ENCODE results near the gene LSP1. TPM values are rescaled to one million over a fixed set of nuclear protein-coding genes. Genes with fewer than 3 reads are reported as not detected.
A peak's percentile ranks its signal among the peaks of the same experiment; 100 is the strongest.

Gene LSP1
- total RNA-seq, 1 donor from 2014 or later: 29.5 TPM

DNA sequence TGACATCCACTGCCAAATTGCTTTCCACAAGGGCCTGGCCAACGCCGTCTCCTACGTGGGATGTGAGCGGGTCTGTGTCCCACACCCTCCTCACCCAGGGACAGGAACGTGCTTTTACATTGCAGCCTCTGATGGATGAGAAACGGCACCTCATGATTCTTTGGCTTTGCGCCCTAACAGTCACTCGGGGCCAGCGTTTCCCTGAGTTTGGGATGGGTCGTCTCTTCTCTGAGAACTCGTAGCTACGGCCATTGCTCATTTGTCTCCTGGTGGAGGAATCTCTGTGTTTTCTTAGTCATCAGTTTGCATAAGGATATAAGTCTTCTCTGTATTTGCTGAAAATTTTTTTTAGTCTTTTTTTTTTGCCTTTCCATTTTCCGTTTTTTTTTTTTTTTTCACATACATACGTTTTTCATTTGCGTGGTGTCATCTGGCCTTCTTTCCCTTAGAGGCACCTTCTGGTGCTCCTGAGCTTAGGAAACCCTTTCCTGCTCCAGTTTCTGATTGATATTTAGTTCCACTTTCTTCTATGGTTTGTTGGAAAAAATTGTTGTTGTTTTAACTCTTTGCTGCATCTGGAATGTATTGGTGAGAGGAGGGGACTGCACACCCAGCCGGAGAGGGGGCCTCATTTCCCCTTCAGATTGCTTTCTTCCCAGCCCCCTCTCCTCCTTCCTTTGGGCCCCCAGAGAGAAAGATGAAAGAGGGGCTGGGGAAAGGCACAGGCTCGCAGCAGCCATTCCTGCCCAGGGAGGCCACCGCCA is 78.6 kb downstream of the LSP1 start:
- peak; percentile 49 for DNase-seq (ENCODE audit: extremely low spot score, unreplicated experiment)
- Mint-ChIP-seq H3K27ac (ENCODE audit: unreplicated experiment) (peak overlapping the region; percentile 32), H3K4me1 (ENCODE audit: unreplicated experiment) (peaks cover 25% of the 10 kb centered on the region), H3K4me3 (ENCODE audit: unreplicated experiment) (no peak overlapping the region), H3K27me3 (ENCODE audit: unreplicated experiment) (peaks cover 10% of the 10 kb centered on the region), H3K36me3 (ENCODE audit: unreplicated experiment) (peaks cover 3% of the 10 kb centered on the region), H3K9me3 (ENCODE audit: unreplicated experiment) (no peaks in the 10 kb centered on the region)
- TF ChIP-seq, protein P1, sequence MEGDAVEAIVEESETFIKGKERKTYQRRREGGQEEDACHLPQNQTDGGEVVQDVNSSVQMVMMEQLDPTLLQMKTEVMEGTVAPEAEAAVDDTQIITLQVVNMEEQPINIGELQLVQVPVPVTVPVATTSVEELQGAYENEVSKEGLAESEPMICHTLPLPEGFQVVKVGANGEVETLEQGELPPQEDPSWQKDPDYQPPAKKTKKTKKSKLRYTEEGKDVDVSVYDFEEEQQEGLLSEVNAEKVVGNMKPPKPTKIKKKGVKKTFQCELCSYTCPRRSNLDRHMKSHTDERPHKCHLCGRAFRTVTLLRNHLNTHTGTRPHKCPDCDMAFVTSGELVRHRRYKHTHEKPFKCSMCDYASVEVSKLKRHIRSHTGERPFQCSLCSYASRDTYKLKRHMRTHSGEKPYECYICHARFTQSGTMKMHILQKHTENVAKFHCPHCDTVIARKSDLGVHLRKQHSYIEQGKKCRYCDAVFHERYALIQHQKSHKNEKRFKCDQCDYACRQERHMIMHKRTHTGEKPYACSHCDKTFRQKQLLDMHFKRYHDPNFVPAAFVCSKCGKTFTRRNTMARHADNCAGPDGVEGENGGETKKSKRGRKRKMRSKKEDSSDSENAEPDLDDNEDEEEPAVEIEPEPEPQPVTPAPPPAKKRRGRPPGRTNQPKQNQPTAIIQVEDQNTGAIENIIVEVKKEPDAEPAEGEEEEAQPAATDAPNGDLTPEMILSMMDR (IDR thresholded peaks at IDR 0.05): no peak

DNA sequence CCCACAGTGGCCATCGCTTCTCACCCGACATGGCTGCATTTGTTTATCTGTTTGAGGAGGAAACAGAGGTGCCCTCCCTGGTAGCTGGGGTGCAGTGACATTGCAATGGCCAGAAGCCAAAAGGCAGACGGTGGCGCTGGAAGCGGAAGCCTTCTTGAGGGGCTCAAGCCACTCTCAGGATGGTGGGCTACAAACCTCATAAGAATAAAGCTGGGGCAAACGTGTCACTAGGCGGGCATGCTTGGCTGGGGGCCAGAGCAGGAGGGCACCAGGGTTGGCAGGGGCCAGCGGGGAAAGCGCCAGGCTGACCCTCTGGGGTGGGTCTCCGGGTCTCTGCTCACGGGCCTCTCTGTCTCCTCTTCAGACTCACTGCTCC is 79.2 kb downstream of the LSP1 start:
- H3K27me3 Mint-ChIP-seq (ENCODE audit: unreplicated experiment): peaks cover 10% of the 10 kb centered on the region
- TF ChIP-seq, protein P1 (IDR thresholded peaks at IDR 0.05): no peak
- DNase-seq (ENCODE audit: extremely low spot score, unreplicated experiment): peak; percentile 63
- H3K36me3 Mint-ChIP-seq (ENCODE audit: unreplicated experiment): peaks cover 3% of the 10 kb centered on the region
- no peak overlapping the region for H3K4me3 Mint-ChIP-seq (ENCODE audit: unreplicated experiment)
- peaks cover 20% of the 10 kb centered on the region for H3K4me1 Mint-ChIP-seq (ENCODE audit: unreplicated experiment)
- H3K27ac Mint-ChIP-seq (ENCODE audit: unreplicated experiment): peak overlapping the region; percentile 32
- H3K9me3 Mint-ChIP-seq (ENCODE audit: unreplicated experiment): no peaks in the 10 kb centered on the region

DNA sequence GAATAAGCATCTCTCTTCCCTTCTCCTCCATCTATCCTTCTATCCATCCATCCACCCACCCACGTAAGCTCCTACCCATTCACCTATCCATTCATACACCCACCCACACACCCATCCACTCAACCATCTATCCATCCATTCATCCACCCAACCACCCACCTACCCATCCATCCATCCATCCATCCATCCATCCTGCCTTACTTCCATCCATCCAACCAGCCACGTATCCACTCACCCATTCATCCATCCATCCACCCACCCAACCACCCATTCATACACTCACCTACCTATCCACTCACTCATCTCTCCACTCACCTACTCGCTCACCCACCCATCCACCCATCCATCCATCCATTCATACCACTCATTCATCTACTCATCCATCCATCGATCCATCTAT is 79.8 kb downstream of the LSP1 start:
- no peak overlapping the region for H3K27ac Mint-ChIP-seq (ENCODE audit: unreplicated experiment)
- H3K4me3 Mint-ChIP-seq (ENCODE audit: unreplicated experiment): no peak overlapping the region
- peaks cover 17% of the 10 kb centered on the region for H3K4me1 Mint-ChIP-seq (ENCODE audit: unreplicated experiment)
- TF ChIP-seq, protein P1 (IDR thresholded peaks at IDR 0.05): no peak
- peaks cover 3% of the 10 kb centered on the region for H3K36me3 Mint-ChIP-seq (ENCODE audit: unreplicated experiment)
- H3K27me3 Mint-ChIP-seq (ENCODE audit: unreplicated experiment): peaks cover 10% of the 10 kb centered on the region
- DNase-seq (ENCODE audit: extremely low spot score, unreplicated experiment): no peak
- H3K9me3 Mint-ChIP-seq (ENCODE audit: unreplicated experiment): no peaks in the 10 kb centered on the region

DNA sequence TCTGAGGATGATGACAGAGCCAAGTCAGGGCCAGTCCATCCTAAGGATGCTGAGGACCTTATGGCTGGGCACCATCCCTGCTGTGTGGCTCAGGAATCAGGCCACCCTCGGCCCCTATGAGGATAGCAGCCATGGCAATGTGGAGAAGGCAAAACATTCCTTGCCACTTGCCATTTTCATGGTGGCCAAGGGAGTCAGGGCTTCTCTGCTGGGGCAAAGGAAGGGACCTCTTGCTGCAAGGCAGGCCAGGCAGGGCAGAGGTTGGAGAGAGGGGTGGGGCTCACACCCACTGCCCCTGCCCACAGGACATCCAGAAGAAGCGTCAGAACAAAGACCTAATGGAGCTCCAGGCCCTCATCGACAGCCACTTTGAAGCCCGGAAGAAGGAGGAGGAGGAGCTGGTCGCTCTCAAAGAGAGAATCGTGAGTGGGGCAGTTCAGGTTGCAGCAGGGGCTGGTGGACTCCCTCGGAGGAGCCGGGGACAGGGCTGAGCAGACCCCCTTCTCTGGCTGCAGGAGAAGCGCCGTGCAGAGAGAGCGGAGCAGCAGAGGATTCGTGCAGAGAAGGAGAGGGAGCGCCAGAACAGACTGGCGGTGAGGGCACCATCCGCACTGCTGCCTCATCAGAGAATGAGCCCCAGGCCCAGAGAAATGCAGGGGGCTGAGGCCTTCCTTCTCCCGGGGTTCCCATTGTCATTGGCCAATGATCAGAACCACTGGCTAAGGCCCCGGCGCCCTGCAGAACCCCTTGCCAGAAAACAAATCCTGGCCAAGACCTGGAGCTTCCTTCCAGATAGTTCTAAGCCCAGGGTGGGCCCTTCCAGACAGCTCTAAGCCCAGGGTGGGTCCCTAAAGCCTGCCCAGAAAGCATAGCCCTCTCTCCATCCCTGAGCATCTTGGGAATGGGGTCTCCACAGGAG is 80.8 kb downstream of the LSP1 start:
- no peak overlapping the region for H3K27ac Mint-ChIP-seq (ENCODE audit: unreplicated experiment)

More for the DNA sequence above, 80.8 kb downstream of the LSP1 start:
- TF ChIP-seq, protein P1 (IDR thresholded peaks at IDR 0.05): no peak
- peak; percentile 72 for DNase-seq (ENCODE audit: extremely low spot score, unreplicated experiment)
- no peak overlapping the region for H3K4me3 Mint-ChIP-seq (ENCODE audit: unreplicated experiment)
- H3K4me1 Mint-ChIP-seq (ENCODE audit: unreplicated experiment): peaks cover 14% of the 10 kb centered on the region
- peaks cover 10% of the 10 kb centered on the region for H3K27me3 Mint-ChIP-seq (ENCODE audit: unreplicated experiment)
- H3K9me3 Mint-ChIP-seq (ENCODE audit: unreplicated experiment): no peaks in the 10 kb centered on the region
- peaks cover 3% of the 10 kb centered on the region for H3K36me3 Mint-ChIP-seq (ENCODE audit: unreplicated experiment)
